HL-60/S4 treated with phorbol 12-myristate 13-acetate at 8.2 ng/mL for 4 days and 3 days (cell line): ENCODE results near the gene HLX.

Experiments
- in situ Hi-C: fragments of 300-500 bp; cut with MboI; formaldehyde crosslinking; loops from 2 replicates; pipeline ENCODE4 v1.15.0; 2022; ENCODE audit warnings: low sequenced_read_pairs

HLX gene

DNA sequence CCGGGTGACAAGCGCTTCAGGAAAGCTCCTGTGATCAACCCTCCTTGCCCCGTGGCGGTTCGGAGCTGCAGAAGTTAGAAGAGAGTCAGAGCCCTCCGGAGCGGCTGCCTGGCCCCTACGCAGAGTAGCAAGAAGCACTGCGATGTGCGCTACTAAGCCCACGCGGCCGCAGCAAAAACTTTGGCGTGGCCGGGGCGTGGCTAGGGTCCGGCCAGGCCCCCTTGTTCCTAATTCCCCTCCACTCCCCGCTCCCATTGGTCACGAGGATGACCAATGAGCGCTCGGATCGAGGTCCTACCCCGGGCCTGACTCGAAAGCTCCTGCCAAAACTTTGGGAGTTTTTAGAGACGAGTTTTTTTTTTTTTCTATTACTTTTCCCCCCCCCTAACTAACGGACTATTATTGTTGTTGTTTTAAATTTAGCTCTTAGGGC is at the start of gene HLX:
Gene HLX, plus strand, starts transcription at position 368 of the 433 bp plus-strand sequence. CDS start 415 bp downstream, outside the sequence.
- in situ Hi-C loops, result no loop called here

GRCh38 chr1:220833436-220833835 is 45.8 kb upstream of the HLX start:
- in situ Hi-C loops, result no loop called here

DNA sequence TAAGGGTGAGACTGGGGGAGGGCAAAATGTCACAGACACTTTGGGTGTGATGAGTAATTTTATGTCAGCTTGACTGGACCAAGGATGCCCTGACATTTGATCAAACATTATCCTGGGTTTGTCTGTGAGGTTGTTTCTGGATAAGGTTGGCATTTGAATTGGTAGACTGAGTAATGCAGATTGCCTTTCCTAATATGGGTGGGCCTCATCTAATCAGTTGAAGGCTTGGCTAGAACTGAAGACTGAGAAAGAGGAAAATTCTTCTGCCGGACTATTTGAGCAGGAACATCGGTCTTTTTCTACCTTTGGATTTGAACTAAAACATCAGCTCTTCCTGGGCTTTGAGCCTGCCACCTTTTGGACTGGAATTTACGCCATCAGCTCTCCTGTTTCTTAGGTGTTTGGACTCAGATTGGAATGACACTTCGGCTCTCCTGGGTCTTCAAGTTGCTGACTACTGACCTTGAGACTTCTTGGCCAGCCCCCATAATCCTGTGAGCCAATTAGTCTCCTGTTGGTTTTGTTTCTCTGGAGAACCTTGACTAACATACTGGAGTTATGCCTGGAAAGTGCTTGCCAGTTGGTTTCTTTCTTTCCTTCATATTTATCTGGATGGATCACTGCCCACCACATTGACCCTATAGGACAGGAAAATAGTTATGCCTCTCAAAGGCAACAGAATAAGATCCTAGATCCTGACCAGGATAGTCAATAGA is 44.9 kb upstream of the HLX start:
- in situ Hi-C loops, result no loop called here

DNA sequence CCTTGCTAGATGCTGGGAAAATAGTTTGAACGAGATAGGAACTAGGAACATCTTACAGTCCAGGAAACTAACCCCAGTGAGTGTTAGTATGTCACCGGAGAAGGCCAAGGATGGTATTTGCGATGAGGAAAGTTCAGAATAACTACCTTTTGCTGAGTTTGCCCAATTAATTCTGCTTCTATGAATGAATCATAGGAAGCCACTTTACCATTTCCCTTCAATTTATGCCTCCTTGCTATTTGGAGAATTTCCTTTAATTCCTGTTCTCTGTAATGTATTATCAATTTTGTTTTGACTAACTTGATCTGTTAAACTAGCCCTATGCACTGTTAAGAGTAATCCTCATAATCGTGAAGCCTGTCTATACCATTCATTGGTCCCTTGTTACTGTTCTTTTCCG is 40.7 kb upstream of the HLX start:
- in situ Hi-C loops, result no loop called here

- in situ Hi-C loops, result no loop called here
These were observed 39.8 kb upstream of the HLX start for GRCh38 chr1:220839474-220839873.

DNA sequence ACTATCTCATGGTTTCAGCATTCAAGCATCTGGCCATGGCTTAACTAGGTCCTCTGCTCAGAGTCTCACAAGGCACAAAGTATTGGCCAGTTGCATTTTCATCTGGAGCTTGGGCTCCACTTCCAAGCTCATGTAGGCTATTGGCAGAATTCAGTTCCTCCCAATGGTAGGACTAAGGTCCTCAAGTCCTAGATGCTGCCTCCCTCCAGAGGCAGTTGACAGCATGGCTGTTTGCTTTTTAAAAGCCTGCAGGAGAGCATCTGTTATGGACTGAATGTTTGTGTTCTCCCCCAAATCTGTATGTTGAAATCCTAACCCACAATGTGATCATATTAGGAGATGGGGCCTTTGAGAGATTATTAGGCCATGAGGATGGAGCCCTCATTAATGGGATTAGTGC is 38.0 kb upstream of the HLX start:
- in situ Hi-C loops, result no loop called here

- in situ Hi-C loops, result no loop called here
These were observed 35.7 kb upstream of the HLX start for GRCh38 chr1:220843481-220844011.

DNA sequence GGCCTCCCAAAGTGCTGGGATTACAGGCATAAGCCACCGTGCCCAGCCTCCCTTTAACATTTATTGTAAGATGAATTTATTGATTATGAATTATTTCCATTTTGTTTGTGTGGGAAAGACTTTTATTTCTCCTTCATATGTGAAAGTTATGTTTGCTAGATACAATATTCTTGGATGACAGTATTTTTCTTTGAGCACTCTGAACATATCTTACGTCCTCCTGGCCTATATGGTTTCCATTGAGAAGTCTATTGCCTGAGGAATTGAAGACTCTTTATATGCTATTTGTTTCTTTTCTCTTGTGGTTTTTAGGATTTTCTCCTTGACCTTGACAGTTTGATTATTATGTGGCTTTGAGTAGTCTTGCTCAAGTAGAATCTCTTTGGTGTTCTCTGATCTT is 26.8 kb upstream of the HLX start:
- in situ Hi-C loops, result loop anchor here (25.0 kb wide), 2 partner anchors 585 to 1610 kb away; no protein-coding TSS in a partner anchor

DNA sequence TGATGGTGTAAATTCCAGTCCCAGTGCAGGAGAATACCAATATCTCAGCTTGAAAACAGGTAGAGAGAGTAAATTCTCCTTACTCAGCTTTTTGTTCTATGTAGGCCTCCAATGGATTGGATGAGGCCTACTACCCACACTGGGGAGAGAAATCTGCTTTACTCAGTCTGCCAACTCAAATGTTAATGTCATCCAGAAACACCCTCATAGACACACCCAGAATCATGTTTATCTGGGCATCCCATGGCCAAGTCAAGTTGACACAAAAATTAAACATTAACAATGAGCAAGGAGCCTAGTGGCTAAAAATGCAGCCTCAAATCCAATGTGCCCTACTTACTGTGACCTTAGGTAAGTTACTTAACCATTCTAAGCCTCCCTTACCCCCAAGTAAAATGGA is 6.9 kb upstream of the HLX start:
- in situ Hi-C loops, result loop anchor here (25.0 kb wide), 2 partner anchors 565 to 1590 kb away; no protein-coding TSS in a partner anchor

GRCh38 chr1:220873087-220873486 is 6.2 kb upstream of the HLX start:
- in situ Hi-C loops, result loop anchor here (25.0 kb wide), 2 partner anchors 564 to 1589 kb away; no protein-coding TSS in a partner anchor

DNA sequence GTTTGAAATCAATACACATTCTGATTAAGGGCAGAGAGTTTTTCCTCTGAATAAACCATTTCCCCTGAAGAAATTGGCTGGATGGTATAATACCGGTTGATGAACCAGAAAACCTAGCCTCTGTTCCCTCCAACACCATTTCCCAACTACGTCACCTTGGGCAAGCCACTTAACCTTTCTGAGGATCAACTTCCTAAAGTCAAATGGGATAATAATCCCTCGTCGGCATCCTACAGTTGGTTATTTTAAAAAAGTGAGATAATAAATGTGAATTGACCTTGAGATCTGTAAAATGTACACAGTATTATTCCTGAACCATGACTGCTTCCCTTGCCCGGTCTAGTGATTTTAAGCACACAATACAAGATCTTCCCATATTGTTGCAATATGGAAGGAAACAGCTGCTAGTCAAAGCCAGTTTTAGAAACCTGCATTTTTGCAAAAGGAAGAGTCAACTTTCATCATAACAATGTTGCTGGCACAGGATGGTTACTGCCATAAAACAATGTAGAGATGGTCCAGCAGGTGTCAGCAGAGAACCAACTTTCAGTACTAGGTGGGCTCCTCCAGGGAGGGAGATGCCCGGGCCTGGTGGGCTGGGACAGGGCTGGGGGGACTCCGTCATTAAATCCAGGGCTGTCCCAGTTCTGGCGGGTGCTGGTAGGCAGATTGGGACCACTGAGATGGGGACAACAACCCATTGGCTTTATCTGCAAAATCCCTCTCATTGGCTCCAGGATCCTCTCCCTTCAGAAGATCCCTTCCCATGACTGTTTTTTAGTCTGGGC is 5.2 kb upstream of the HLX start:
- in situ Hi-C loops, result loop anchor here (25.0 kb wide), 2 partner anchors 563 to 1588 kb away; no protein-coding TSS in a partner anchor

DNA sequence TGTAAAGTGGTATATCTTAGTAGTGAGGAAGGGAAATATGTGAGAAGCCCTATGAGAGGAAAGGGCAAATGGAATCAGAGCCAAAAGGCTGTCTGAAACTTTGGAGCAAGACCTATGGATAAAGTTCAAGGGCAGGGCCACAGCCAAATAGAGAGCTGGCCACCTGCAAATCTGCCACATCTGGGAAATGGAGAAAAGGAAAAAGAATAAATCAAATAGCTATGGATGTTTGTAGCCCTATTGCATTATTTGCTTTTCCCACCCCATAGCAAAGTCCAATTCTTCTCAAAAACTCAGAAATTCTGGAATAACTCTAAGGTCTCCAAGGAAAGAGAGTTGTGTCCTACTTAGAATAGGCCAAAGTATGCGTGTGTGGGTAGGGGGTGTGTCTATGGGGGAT is 4.0 kb upstream of the HLX start:
- in situ Hi-C loops, result no loop called here

DNA sequence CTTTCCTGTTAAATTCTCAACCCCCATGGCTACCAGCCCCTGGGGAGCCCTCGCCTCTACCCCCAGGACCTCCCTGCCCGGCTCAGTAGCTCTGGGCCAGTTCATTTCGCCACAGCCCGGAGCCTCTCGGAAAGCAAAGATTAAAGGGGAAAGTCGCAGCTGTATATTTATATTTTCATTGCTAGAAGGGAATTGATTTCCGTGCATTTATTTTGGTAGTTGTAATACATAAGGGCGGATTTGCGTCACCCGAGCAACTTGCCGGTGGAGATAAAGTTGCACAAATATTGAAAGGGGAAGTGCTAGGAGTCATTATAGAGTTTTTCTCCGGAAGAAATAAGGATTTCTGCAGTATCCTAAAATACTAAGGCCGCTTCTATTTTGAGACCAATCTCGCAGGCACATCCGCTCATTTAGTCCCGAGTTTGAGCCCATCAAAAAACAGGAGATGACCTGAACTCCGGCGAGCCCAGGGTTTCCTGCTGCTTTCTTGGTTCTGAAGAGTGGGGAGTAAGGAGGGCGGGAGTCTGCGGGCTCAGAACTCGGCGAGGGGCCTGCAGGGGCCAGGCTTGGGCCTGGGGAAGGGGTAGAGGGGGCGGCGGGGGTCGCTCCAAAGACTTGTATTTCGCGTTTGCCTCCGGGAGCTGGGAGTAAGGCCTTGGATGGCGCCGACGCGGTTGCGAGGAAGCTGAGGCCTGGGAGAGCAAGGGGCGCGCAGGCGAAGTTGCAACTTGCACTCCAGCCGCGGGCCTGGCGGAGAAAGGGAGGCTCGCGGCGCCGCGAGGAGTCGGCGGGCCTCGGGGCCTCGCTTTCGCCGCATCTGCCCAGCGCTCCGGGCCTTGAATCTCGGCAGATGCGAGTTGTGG is 2.5 kb upstream of the HLX start:
- in situ Hi-C loops, result no loop called here

- in situ Hi-C loops, result no loop called here
These were observed 1.7 kb upstream of the HLX start for GRCh38 chr1:220877377-220878095.

DNA sequence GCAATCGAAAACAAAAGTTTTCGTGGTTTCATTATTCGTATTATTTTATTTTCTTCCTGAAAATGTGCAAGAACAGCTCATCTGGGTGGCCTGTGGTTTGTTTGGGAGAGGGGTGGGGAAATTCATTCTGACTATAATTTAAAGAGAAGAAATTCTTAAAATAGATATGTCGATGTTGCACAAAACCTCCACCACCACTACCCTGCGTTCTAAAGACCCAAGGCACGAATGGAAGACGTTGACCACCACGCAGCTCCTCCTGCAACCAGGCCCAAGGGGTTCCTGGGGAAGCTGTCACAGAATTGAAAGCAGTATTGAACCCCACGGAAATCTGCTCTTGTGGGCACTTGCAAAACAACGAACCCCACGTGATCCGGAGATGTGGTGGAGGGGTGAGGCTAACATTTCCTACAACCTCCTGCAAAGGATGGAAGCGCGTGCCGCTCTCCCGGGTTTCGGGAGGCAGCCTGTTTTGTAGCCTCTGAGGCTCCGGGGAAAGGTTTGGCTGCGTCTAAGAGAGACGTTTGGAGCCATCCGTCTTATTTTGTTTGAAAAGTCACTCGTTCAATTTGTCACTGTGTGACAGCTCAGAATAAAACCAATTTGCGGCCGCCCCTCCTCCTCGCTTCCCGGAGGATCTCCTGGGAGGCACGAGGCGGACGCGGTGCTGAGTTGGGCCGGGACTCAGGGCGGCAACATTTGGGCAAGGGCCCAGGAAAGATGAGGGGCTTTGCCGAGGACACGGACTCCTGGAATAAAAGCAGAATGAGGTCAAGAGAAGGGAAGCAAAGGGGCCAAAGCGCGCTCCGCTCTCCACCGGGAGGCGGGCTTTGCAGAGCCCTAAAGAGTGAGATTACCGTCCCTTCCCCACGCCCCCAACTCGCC is 810 bp upstream of the HLX start:
- in situ Hi-C loops, result no loop called here

DNA sequence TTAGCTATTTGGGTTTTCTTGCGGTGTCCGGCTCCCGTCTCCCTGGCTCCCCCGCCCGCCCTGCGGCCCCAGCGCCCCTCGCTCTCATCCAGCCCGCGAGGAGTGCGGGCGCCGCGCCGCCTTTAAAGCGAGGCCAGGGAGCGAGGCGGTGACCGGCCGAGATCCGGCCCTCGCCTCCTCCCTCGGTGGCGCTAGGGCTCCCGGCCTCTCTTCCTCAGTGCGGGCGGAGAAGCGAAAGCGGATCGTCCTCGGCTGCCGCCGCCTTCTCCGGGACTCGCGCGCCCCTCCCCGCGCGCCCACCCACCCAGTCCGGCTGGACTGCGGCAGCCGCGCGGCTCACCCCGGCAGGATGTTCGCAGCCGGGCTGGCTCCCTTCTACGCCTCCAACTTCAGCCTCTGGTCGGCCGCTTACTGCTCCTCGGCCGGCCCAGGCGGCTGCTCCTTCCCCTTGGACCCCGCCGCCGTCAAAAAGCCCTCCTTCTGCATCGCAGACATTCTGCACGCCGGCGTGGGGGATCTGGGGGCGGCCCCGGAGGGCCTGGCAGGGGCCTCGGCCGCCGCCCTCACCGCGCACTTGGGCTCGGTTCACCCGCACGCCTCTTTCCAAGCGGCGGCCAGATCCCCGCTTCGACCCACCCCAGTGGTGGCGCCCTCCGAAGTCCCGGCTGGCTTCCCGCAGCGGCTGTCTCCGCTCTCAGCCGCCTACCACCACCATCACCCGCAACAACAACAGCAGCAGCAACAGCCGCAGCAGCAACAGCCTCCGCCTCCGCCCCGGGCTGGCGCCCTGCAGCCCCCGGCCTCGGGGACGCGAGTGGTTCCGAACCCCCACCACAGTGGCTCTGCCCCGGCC is 492 bp downstream of the HLX start:
- in situ Hi-C loops, result loop anchor here (10.0 kb wide), 1 partner anchor 315 kb away; no protein-coding TSS in a partner anchor

- in situ Hi-C loops, result loop anchor here (10.0 kb wide), 1 partner anchor 314 kb away; no protein-coding TSS in a partner anchor
These were observed 1.1 kb downstream of the HLX start for GRCh38 chr1:220880362-220880670.
